Activated gamma-delta T cell treated with Interleukin-2 at 50 U/mL for 16 hours (primary cell): ENCODE results near the gene JMJD4.

Source experiments
- DNase-seq: peaks from one replicate; pipeline ENCODE4 v3.0.0-alpha.2; 2020

The JMJD4 gene

GRCh38 chr1:227768640-227769039 lies 33.5 kb upstream of the JMJD4 start:
- no peak for DNase-seq

DNA sequence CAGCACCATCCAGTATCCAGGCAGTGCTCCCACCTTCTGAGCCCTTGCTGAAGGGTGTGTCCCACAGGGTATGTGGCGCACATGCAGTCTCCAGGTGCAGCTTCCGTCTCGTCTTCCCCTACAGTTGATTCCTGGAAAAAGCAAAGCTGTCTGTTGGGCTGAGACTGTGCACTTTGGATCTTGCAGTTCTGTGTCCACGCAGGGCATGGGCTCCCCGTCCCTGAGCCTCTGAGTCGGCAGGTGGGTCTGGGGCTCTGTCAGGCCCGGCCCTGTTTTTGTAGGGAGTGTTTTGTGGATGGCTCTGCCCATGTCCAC lies 33.0 kb upstream of the JMJD4 start:
- DNase-seq, result no peak

DNA sequence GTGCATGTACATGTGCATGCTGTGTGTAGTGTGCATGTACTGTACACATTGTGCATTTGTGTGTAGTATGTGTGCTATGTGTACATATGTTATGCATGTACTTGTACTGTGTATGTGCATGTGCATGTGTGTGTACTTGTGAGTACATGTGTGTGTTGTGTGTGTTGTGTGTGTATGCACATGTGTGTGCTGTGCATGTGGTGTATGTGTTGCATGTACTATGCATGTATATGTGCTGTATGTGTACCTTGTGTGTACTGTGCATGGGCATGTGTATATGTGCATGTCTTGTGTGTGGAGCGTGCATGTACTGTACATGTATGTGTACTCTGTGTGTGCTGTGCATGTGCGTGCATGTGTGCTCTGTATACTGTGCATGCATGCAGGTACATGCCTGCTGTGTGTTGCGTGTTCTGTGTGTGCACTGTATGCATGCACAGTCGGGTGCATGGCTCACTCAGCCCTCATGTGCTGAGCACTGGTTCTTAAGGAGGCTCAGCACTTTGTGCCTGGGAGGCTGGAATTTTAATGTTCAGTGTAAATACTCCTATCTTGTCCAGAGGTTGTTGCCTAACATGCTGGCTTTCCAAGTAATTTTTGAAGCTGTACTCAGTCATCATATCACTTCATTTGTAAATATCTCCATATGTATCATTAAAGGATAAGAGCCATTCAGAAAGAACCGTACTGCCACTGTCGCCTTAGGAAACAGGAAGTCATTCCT lies 32.5 kb upstream of the JMJD4 start:
- no peak for DNase-seq

- no peak for DNase-seq
These were observed 31.7 kb upstream of the JMJD4 start for GRCh38 chr1:227766653-227767277.

DNA sequence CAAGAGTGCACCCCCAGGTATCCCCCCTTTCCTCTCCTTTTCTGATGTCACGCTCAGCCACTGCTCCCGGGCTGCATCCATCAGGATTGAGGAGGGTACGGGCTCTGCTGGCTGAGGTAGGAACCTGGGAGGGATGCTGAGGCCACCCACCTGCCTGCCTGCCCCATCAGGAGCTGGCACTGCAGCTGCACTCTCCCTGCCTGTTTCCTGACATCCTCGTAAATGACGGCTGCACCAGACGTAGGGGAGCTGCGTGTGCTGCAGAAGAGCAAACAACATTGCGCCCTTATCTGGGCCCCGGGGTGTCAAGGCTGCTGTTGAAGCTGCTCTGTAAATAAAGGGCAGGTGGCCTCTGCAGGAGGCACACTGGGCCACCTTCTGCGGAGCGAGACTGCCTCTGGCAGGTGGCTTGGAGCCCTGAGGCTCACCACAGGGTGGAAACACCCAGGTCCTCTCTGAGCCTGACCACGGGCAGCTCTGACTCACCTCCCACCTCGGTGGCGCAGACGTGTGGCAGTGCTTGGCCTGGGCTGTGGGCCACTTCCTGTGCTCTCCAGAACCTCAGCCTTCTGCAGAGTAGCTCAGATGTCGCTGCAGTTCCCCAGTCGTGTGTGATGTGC lies 31.0 kb upstream of the JMJD4 start:
- DNase-seq, result peak; percentile 91

DNA sequence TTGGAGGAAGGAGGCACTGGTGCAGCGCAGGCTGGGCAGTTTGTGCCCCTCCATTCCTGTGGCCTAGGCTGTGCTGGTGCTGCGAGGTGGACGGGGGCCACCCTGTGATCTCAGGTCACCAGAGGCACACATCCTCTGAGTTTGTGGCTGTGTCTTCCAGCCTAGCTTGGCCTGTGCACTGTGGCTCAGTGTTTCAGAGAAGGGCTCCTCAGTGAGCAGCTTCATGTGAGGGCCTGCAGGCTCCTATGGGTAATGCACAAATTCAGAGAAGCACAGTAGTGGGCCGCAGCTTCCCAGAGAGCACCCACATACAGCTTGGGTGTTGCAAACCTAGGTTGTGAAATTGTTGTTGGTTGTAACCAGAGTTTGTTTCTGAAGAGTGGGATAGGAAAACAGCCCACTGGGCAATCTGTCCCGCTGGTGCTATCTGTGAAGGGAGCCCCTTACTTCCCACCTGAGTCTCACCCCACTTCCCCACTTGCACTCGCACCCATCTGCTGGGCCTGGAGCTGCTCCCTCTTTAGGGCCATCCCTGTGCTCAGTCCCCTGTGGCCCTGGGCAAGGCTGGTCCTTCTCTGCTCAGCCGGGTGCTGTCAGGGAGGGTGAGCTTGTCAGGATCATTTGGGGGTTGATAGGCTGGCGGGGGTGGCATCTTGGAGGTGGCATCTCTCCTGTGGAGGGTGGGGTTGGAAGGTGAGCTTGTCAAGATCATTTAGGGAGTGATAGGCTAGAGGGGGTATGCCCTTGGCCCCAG lies 30.3 kb upstream of the JMJD4 start:
- no peak for DNase-seq

DNA sequence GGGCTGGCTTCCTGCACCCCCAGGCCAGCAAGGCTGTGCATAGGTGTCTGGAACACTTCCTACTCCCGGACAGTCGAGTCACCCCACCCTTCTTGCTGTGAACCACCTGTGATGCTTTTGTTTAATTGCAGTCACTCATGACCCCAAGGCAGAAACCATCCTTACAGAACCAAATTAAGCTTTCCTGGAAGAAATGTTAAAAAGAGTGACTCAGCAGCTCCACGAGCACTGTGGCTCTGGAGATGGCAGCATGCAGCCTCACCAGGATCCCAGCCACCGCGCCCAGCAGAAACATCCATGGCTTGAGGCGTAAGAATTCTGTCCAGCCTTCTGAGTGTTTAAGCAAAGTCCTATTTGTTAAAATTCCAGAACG lies 28.9 kb upstream of the JMJD4 start:
- DNase-seq, result no peak

DNA sequence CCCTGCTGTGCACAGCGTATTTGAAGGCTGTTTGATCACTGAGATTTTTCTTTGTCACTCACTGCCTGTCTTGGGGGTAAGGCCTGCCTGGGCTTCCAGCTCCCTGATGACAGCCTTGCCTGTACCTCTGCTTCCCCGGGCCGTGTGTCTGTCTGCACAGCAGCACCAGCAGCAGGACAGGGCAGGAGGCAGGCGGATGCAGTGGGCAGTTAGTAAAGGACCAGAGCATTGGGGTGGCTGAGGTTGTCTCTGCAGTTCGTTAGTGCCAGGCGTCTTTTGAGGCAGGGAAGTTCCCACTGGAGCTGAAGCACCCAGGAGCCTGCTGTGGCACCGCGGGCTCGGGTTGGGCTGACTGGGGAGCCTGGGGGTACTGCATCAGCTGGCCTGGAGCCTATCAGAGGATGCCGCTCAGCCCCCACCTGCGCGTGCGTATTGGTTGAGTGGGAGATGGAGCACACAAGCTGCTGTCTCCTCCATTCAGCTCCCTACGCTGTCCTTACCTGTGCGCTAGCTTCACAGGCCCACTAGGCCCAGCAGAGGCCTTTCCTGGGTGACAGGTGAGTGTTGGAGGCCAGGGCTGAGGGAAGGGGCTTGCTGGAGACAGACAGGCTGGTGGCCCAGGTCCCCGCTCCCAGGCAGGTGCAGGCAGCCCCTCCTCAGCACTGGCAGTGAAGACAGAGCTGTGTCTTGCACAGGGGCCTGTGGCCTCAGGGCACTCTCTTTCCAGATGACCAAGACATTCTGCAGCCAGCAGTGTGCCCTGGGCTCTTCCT lies 28.3 kb upstream of the JMJD4 start:
- DNase-seq, result no peak

- DNase-seq, result peak; percentile 89
These were observed 27.3 kb upstream of the JMJD4 start for GRCh38 chr1:227762231-227762911.

DNA sequence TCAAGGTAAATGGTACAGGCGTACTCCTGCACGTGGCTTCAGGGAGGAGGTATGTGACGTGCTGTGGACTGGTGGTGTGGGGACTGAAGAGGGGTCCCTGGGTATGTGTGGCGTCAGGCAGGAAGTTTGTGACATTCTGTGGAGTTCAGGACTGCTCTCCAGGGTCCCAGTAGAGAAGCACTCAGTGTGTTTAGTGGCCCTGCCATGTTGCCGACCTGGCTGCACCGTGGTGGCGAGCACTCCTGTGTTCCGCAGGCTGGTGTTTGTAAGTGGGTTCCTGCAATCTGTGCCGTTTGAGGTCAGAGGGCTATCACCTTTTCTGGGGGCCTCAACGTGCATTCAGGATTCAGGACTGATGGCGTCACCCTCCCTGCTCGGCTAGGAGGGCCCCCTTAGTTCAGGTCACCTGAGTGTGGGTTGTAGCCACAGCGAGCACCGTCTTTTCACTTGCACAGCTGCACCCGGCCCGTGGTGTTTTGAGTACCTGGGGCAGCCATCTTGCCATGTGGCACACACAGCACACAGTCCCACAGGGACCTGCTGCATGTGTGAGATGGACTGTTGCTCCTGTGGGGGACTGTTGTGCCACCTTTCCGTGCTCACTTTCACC lies 26.6 kb upstream of the JMJD4 start:
- DNase-seq, result no peak

DNA sequence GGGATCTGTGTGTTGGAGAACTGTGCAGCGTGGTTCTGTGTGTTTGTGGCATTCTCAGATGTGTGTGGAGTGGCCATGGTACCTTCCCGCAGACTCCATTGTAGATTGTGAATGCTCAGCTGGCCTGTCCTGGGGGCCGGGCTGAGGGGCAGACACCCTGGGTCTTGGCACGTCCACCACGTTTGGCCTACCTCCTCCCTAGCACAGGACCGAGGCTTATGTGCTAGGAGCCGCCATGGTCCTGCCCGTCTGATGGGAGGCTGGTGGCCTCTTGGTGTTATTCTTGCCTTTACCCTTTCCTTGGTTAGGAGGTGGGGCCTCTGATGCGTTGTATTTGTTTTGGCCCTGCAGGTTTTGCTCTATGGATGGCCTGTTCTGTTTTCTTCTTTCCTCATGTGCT lies 25.3 kb upstream of the JMJD4 start:
- no peak for DNase-seq

GRCh38 chr1:227759341-227760300 lies 24.5 kb upstream of the JMJD4 start:
- no peak for DNase-seq

DNA sequence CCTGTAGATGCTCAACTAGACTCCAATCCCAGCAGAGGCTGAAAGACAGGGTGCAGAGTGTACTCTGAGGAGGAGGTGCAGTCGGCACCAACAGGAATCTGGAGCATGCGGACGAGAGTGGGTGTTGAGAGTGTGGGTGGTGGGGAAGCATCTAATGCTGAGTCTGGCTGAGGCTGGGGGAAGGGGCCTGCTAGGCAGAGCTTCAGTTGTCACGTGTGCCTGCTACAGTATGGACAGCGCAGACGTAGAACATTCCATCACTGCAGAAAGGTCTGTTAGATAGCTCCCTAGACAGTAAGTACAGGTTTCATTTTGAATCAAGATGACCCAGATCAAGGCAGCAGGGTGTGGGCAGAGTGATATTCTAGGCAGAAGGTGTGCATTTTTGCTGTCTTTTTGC lies 23.3 kb upstream of the JMJD4 start:
- no peak for DNase-seq

DNA sequence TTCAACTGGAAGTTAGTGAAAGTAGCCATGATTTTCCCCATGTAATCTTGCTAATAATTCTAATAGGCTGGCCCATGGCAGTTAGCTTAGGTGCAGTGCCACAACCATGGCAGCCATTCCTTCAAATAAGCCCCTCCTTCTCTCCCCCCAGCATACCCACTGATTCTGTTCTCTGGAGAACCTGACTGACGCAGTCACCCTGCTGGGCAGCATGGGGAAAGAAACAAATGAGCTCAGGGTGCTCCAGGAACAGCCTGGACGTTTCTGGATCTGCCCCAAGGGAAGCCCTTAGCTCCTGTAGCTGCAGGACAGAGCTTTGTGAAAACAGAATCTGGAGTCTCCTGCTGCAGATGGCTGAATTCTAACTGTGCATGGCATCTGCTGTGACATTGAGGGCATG lies 22.7 kb upstream of the JMJD4 start:
- DNase-seq, result no peak

DNA sequence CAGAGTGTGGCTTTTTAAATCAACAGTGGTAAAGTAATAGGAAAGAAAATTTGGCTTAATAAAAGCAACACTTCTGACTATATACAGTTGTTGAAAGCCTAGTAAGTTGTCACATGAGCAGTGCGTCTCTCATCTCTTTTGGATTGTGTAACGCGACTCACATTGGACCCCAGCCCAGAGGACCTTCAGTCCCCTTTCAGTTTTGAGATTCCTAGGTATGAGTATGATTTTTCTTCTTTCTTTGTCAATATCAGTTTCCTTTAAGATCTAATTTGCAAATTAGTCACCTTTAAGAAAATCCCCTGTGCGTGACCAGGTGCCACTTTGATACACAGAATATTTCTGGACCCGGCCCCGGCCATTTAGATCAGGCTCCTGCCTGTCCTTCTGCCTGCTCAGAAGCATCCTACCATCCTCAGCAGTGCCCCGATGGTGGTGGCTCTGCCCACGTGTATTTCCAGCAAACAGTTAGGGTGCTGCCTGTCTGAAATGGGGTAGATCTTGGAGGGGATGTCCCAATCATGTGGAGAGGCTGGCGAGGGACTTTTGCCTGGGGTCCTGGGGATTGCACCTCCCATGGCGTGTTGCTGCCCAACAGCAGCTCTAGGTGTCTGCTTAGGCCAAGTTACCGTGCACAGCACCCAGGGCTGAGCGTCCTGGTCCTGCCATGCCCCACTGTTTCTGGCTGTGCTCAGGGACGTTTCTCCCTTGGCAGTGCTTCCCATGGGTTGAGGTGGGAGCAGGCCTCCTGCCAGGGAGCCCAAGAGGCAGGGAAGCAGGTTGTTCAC lies 21.3 kb upstream of the JMJD4 start:
- DNase-seq, result no peak

GRCh38 chr1:227754958-227755357 lies 19.9 kb upstream of the JMJD4 start:
- DNase-seq, result no peak

- no peak for DNase-seq
These were observed 19.1 kb upstream of the JMJD4 start for GRCh38 chr1:227753999-227754711.

- no peak for DNase-seq
These were observed 15.0 kb upstream of the JMJD4 start for GRCh38 chr1:227749916-227750710.
